Astrocyte of the spinal cord (primary cell): ENCODE results near the gene FEM1C.

Experiments used
- DNase-seq: peaks from one replicate; pipeline ENCODE4 v3.0.0; 2011; ENCODE audit warnings: low read depth, low spot score
- H3K4me3 ChIP-seq: 2 replicates; pipeline ENCODE4 v1.5.1; 2011; ENCODE audit warnings: low read depth, mild to moderate bottlenecking, low read length, moderate library complexity
- in situ Hi-C: cut with HindIII; loops from 2 replicates; pipeline ENCODE4 v1.10.0; 2017; ENCODE audit warnings: low sequenced_read_pairs
- TF ChIP-seq, protein P1 (sequence below): IDR thresholded peaks from 2 replicates; pipeline ENCODE4 v1.5.1; 2012; ENCODE audit warnings: low read depth, mild to moderate bottlenecking, low read length, inconsistent platforms

The FEM1C gene

DNA sequence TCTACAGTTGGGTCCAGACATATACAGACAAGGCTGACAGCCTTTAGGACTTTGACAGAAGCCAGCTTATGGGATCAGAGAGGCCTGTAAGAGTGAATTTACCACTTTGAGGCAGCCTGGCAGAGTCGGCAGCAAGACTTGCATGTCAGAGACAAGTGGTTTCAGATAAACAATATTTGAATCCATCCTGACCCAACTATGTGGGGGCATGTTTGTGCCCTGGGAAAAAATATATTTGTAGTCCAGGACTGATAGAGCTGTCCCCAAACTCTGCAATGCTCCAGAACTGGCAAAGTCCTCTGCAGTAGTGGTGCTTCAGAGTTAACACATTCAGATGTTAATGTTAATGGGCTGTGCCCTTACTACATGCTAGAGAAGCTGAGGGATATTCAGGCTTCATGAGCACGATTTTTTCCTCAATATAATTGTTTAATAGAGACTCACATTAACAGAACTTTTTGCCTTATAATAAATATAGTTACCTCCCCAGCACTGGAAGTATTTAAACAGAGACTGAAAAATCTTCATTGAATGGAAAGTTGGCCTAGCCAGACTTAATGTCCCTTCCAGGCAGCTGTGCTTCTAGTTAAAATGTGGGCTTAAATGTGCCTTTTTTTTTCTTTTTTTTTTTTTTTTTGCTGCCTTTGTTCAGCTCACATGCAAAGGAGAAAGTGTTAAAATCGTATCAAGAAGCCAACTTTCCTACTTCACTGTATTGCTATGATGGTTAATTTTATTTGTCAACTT lies 42.9 kb downstream of the FEM1C start:
- no peak for DNase-seq
- in situ Hi-C loops, result no loop called here
- H3K4me3 ChIP-seq, result no peak overlapping the region
- TF ChIP-seq, protein P1, sequence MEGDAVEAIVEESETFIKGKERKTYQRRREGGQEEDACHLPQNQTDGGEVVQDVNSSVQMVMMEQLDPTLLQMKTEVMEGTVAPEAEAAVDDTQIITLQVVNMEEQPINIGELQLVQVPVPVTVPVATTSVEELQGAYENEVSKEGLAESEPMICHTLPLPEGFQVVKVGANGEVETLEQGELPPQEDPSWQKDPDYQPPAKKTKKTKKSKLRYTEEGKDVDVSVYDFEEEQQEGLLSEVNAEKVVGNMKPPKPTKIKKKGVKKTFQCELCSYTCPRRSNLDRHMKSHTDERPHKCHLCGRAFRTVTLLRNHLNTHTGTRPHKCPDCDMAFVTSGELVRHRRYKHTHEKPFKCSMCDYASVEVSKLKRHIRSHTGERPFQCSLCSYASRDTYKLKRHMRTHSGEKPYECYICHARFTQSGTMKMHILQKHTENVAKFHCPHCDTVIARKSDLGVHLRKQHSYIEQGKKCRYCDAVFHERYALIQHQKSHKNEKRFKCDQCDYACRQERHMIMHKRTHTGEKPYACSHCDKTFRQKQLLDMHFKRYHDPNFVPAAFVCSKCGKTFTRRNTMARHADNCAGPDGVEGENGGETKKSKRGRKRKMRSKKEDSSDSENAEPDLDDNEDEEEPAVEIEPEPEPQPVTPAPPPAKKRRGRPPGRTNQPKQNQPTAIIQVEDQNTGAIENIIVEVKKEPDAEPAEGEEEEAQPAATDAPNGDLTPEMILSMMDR, result no peak

GRCh38 chr5:115500225-115500624 lies 44.4 kb downstream of the FEM1C start:
- TF ChIP-seq, protein P1, result no peak
- H3K4me3 ChIP-seq, result no peak overlapping the region
- DNase-seq, result no peak
- in situ Hi-C loops, result no loop called here

GRCh38 chr5:115496936-115497576 lies 47.5 kb downstream of the FEM1C start:
- TF ChIP-seq, protein P1, result no peak
- no peak overlapping the region for H3K4me3 ChIP-seq
- in situ Hi-C loops, result no loop called here
- no peak for DNase-seq

- in situ Hi-C loops, result no loop called here
- TF ChIP-seq, protein P1, result no peak
- peak; percentile 27 for DNase-seq
- H3K4me3 ChIP-seq, result no peak overlapping the region
Measured at GRCh38 chr5:115494570-115495289, 49.8 kb downstream of the FEM1C start.

- TF ChIP-seq, protein P1, result no peak
- no peak overlapping the region for H3K4me3 ChIP-seq
- no peak for DNase-seq
- in situ Hi-C loops, result no loop called here
Measured at GRCh38 chr5:115490596-115490995, 54.0 kb downstream of the FEM1C start.

- DNase-seq, result no peak
- H3K4me3 ChIP-seq, result no peak overlapping the region
- TF ChIP-seq, protein P1, result no peak
- in situ Hi-C loops, result no loop called here
Measured at GRCh38 chr5:115489733-115490132, 54.8 kb downstream of the FEM1C start.
